DMS53 treated with DMSO at 0.1 percent for 48 hours (cell line): ENCODE results near the gene TTC7B.
A peak's percentile ranks its signal among the peaks of the same experiment; 100 is the strongest.

Source experiments
- DNase-seq: peaks from one replicate; lab custom pipeline; 2025; ENCODE audit not compliant: unreplicated experiment; lab: John Stamatoyannopoulos, UW

Gene TTC7B

DNA sequence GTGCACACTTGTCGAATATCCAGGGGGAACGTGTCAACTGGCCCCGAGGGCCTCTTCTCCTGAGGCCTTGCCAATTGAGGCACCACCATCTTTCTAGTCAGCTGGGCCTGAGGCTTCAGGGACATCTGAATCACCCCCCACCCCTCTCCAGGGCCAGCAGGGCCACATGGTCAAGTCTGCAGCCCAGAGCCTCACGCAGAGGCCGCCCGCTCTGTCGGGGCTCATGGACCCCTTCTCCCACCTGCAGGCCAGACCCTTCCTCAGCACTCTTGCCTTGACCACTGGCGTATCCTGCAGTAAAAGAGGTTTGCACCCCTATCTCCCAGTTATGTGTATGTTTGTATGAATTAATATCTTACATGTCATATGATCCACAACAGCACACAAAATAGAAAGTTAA is 237.1 kb downstream of the TTC7B start:
- no peak for DNase-seq

DNA sequence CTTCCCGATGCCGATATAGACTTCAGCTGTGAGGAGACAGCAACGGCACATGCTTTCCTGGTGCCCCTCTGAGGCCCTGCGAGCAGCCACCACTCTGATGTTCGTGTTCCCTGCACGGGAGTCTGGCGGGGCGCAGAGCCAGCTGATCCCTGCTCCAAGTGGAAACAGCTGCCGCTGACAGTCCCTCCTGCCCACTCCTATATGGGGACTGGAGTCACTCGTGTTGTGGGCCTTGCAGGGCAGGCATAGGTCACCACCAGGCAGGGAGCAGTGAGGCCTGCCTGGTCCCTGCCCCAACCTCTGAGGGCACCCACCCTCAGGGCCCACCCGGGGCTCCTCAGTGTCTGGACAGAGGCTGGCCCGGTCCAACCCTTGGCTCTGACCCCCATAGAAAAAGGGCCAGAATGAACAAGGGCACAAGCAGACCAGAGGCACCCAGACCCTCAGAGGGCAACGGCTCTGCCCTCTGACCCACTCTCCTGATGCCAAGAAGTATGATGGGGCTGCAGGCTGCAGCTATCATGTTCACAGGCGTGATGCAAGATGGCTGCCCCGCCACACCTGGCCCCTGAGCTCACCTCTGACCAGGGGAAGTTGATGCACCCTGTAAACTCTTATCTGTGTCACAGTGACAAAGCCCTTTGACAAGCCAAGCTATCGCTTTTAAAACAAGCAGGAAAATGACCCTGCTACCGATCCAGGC is 237.8 kb downstream of the TTC7B start:
- DNase-seq = no peak

DNA sequence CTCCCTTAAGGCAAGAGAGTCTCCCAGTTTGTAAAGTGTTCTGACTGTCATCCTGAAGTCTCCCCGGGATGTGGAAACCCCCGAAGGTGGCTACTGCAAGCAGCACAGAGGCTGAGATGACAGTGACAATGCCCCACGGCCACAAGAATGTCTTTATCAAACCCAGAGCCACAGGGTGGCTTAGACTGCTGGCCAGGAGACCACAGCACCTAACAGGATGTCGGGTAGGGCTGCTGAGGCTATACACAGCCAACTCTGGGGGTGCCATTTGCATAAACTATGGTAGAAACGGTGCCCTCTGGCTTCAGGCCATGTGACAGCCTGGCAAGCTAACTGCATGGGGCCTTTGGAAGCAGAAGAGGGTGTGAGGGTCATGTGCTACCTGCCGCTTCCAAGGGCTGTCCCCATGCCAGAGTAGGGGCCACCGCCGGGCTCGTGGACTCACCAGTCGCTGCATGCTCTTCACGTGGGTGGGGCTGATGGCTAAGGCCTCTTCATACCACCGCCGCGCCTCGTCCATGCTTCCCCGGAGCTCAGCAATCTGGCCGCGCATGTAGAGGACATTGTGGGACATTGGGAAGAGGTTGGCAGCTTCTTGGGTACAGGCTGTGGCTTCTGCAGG is 238.5 kb downstream of the TTC7B start:
- DNase-seq = no peak

- DNase-seq = no peak
Observed at GRCh38 chr14:90576981-90577660, 239.1 kb downstream of the TTC7B start.

- no peak for DNase-seq
Observed at GRCh38 chr14:90576581-90576980, 239.6 kb downstream of the TTC7B start.

DNA sequence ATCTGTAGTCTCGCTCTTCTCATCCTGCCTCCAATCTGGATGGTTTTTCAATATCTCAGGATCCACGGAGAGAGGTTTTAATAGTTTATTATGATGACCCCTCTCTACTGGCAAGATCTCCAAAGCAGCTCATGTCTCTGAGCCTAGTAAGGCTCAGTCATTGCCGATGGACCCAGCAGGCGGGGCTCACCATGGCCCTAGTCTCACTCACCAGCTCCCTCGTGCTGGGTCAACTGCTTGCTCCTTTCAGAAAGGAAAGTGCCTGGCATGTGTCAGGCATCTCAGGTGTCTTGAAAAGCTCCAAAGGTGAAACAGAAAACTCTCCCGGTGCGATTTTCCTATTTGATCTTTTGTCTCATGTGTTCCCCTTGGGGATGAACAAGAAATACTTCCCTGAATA is 240.4 kb downstream of the TTC7B start:
- DNase-seq = no peak

- DNase-seq = no peak
Observed at GRCh38 chr14:90575336-90575735, 240.9 kb downstream of the TTC7B start.

- DNase-seq = peak; percentile 16
Observed at GRCh38 chr14:90574188-90575131, 241.8 kb downstream of the TTC7B start.

- DNase-seq = no peak
Observed at GRCh38 chr14:90573385-90574105, 242.7 kb downstream of the TTC7B start.

- DNase-seq = no peak
Observed at GRCh38 chr14:90572441-90573150, 243.6 kb downstream of the TTC7B start.

DNA sequence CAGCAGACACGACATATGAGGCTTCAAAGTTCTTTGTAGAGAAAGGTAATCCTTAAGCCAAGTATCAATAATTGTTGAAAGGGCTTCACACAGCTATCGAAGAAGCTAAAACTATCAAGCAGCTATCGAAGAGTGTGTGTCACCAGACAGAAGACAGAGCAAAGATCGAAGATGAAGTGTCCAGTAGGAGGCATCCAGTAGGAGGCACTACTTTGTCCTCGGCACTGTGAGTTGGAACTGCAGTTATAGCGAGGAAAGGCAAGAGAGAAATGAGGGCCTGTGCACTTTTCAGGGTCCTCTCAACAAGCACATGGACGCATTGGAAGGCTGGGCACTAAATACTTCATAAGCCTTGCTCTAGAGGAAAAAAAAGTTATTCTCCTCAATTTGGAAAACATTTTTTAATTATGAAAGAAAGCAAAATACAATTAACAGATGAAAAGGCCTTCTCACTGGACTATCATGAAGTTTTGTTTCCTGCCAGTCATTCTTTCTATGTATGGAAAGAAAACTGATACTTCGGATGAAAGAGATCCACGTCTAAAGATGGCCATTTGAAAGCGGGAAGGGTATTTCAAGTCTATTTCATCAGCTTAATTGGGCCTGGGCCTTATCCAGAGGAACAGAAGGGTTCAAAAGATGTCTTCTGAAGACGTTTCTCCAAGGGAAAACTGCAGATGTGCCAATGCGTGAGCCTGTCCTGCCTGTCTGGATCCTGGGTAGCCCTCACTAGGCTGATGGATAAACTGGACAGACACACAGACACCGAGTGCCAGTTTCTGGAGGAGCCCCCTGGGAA is 244.9 kb downstream of the TTC7B start:
- DNase-seq = no peak

- no peak for DNase-seq
Observed at GRCh38 chr14:90570461-90570860, 245.8 kb downstream of the TTC7B start.

DNA sequence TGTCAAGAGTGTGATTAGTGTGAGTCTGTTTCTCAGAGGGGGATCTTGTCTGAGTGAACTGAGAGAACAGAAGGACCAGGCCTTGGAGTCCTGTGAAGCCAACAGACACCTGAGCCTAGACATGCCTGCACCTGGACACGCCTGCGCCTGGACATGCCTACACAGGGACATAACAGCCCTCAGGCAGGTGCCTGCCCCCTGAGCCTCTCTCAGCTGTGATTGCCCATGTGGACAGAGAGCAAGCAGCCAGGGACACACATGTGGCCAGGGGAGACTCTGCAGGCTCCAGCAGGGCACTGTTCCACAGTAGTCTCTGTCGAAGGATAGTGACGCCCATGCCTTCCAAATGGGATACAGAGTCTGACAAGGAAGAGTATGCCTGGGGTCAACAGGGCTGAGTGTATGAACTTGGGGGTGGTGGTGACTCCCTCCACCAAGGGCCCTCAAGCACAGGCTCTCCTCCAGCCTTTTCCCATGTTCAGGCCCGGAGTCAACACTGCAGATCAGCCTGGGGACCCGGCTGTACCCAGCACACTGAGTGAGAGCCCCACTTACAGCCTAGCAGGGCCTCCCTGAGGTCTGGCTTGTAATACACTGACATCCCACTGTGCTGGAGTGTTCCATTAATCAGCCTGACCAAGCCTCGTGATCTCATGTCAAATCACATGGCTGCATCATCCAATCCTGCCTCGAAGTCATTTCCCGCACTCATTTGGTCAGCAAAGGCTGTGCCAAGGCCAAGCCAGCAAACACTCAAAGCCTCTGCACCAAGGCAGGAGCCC is 246.4 kb downstream of the TTC7B start:
- no peak for DNase-seq

DNA sequence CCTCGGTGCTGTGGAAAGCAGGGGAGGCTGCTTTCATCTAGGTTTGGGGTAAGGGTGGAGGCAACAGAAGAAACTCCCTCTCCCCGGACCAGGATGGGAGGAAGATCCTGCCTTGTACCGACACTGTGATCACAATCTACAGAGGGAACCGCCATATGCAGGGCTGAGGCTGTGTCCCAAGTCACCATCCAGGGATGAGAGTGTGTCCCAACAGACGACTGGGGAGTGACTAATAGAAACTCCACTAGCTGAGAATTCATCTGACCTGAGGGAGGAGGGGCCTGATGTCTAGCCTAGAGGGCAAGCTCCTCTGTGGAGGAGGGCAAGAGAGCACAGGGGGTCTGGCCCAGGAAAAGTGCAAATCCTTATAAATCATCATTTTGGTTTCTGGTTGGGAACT is 247.0 kb downstream of the TTC7B start:
- DNase-seq = no peak

DNA sequence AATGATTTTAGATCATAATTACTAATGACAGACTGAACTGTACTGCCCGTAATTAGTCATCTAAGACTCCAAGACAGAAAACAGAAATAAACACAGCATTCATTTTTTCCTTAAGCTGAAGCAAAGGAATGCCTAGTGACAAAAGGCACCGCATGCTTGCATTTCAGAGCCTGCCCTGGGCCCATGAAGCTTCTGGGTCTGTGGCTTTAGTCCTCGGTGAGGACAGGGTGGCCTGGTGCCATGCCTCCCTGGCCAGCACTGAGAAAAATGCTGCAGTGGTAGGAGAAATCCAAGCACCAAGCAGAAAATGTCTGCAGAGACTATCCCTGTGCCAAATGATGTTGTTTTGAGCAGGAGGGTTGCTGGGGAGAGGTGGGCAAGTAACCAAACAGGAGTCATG is 247.8 kb downstream of the TTC7B start:
- DNase-seq = no peak

- DNase-seq = no peak
Observed at GRCh38 chr14:90567991-90568390, 248.2 kb downstream of the TTC7B start.

DNA sequence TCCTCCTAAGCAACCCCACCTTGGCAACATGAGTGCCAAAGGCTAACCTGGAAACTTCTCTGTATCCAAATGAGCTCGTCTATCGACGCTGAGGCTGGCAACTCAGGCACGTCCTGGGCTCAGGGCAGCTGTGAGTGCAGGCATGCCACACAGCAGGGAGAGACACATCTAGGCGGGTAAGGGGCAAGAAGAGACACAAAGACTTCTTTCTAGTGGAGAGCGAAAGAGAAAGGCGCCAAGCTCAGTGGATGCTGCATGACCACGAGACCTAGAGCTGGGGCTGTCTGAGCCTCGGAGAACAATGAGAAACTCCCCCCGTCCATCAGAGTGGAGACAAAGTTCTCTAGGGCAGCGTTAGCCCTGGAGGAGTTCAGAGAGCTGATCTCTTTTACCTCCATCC is 249.0 kb downstream of the TTC7B start:
- DNase-seq = no peak

DNA sequence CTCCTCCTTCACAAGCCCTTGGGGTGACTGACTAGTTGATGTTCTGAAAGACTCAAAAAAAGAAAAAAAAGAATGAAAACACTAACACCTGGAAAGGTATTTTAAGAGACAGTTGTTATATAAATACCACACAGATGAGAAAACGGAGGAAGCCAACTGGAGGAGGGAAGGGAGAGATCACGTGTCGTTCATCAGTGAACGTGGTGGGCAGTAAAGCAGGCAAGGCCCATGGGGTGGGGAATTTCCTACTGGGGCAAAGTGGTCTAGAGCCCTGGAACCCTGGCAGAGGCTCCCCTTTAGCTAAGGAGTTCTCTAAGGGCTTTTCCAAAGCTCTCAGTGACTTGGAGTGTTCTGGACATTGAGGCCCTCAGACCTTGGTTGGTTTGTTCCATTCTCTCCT is 249.7 kb downstream of the TTC7B start:
- DNase-seq = no peak
